Kidney capillary endothelial cell (primary cell): Measurements from ENCODE around the gene RTF1.
"Not testable (repeated sequence)": the region's sequence is repeated elsewhere in the genome, so short reads cannot be mapped to it uniquely, and the experiment has no call there.

Experiments
- DNase-seq: peaks from one replicate; pipeline ENCODE4 v3.0.0-alpha.2; 2018; ENCODE audit warnings: low spot score

RTF1 gene

GRCh38 chr15:41416742-41417417, at the start of gene RTF1:
Gene RTF1, plus strand, starts transcription at chr15:41417095. Its CDS starts 21 bp downstream, at chr15:41417116.
- DNase-seq = peak; percentile 89

- no peak for DNase-seq
These were observed 49.5 kb upstream of the RTF1 start for GRCh38 chr15:41367418-41367817.

DNA sequence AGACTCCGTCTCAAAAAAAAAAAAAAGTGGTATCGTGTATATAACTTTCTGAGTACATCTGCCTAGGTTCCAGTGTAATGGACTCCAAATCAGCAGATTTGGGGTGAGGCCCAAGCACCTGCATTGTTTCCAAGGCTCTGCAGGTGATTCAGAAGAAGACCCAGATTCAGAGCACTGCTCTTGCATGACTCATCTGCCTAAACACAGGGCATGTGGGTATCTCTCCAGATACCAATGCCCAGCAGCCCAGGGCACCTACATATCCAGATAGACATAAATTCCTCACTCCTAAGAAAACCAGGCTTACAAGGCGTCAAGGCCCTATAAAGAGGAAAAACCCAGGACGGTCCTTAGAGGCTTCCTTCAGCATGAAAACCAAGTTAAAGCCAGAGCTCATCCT, 38.9 kb upstream of the RTF1 start:
- no peak for DNase-seq

DNA sequence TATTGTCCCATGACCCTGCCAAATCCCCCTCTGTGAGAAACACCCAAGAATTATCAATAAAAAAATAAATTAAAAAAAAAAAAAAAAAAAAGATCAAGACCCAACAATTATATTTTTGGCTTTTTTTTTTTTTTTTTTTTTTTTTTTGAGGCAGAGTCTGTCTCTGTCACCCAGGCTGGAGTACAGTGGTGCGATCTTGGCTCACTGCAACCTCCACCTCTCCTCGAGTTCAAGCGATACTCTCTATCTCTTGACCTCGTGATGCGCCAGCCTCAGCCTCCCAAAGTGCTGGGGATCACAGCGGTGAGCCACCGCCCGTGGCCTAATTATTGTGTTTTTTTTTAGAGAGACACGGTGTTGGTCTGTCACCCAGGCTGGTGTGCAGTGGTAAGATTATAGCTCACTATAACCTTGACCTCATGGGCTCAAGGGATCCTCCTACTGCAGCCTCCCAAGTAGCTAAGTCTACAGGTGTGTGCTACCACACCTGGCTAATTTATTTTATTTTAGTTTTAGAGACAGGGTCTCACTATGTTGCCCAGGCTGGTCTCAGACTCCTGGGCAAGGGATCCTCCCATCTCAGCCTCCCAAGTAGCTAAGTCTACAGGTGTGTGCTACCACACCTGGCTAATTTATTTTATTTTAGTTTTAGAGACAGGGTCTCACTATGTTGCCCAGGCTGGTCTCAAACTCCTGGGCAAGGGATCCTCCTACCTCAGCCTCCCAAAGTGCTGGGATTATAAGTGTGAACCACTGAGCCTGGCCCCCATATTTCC, 32.7 kb upstream of the RTF1 start:
- DNase-seq = not testable (repeated sequence)

GRCh38 chr15:41387646-41388045, 29.2 kb upstream of the RTF1 start:
- no peak for DNase-seq

DNA sequence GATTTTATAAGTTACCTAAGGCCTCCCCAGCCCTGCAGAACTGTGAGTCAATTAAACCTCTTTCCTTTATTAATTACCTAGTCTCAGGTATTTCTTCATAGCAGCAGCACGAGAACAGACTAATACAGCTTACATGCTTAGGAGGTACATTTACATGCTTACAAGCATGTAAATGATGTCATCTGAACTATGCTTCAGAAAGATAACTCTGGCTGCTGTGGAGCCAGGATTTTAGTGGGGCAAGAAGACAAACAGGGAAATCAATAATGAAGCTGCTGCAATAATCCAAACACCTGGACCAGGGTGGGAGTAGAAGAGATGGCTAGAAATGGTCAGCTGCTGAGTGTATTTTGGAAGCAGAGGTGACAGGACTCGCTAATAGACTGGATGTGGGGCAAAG, 24.2 kb upstream of the RTF1 start:
- DNase-seq = no peak

DNA sequence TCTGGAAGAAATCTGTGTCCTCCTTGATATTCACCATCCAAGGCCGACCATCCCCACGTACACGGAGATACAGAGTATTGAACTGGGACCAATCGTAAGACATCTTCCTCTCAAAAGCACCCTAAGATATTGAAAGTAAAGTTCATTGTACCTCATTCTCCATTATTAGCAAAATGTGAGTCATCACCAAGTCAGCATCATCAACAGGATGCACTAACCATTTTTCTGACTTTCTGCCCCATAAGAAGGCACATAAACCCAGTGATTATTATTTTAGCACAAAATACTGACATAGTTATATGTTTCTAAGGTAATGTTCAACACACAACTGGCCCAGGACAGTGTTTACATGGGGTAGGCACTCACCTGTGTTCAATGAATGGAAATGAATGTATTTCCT, 22.0 kb upstream of the RTF1 start:
- DNase-seq = peak; percentile 30

DNA sequence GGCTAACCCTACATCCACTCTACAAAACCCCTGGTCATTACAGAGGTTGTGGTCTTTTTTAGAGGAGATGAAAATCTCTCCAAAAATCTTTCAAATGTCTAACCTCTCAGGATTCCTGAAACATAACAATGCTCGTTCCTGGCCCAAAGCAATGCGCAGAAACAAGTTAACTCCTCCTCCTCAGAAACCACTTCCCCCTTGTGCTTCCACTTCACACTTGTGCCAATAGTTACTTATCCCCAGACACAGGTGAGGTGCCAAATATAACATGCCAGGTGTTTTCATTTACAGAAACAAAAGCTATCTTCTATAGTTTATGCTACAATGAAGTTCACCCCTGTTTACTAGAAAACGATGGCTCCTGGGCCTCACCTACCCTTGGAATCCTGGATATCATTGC, 20.8 kb upstream of the RTF1 start:
- DNase-seq = no peak

- DNase-seq = no peak
These were observed 15.0 kb upstream of the RTF1 start for GRCh38 chr15:41401904-41402267.

DNA sequence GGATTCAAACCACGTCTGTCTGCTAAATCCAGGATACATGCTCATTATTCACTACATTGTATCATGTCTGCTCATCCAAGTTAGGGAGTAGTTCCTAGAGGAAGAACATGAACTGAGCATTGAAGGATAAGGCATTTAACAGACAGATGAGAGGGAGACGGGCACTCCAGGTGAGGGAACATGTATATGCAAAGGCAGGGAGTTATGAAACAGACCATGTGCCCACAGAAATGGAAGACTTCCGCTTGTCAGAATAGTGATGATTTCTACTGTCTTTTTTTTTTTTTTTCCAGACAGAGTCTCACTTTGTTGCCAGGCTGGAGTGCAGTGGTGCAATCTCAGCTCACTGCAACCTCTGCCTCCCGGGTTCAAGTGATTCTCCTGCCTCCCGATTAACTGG, 9.6 kb upstream of the RTF1 start:
- DNase-seq = no peak

GRCh38 chr15:41408234-41408641, 8.7 kb upstream of the RTF1 start:
- DNase-seq = no peak

DNA sequence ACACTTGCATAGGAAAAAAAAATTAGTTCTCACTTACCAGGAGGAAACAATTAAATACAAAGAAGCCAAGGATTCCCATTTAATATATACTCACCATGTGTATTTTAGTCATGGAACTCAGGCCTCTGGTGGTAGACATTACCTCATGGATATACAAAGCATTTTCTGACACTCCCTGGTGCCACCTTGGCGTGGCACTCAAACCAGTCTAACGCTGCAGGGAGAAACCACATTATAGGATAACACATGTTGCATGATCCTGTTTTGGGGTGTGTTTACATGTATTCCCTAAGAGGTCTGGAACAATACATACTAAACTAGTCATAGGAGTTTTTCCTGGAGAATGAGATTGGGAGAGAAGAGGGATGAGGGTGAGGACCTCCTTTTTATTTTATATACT, 5.9 kb upstream of the RTF1 start:
- no peak for DNase-seq

- DNase-seq = no peak
These were observed 5.5 kb upstream of the RTF1 start for GRCh38 chr15:41411441-41411840.

GRCh38 chr15:41416128-41416741, 660 bp upstream of the RTF1 start:
- no peak for DNase-seq

GRCh38 chr15:41417418-41418195, 712 bp downstream of the RTF1 start:
- DNase-seq = peak; percentile 22

GRCh38 chr15:41423979-41424659, 7.2 kb downstream of the RTF1 start:
- no peak for DNase-seq

DNA sequence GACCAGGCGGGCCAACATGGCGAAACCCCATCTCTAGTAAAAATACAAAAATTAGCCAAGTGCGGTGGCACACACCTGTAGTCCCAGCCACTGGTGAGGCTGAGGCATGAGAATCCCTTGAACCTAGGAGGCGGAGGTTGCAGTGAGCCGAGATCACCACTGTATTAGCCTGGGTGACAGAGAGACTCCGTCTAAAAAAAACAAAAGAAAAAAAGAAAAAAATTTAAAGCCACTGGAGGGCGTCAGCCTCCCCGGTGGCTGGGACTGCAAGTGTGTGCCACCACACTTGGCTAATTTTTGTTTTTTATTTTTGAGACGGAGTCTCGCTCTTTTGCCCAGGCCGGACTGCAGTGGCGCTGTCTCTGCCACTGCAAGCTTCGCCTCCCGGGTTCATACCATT, 7.9 kb downstream of the RTF1 start:
- no peak for DNase-seq

DNA sequence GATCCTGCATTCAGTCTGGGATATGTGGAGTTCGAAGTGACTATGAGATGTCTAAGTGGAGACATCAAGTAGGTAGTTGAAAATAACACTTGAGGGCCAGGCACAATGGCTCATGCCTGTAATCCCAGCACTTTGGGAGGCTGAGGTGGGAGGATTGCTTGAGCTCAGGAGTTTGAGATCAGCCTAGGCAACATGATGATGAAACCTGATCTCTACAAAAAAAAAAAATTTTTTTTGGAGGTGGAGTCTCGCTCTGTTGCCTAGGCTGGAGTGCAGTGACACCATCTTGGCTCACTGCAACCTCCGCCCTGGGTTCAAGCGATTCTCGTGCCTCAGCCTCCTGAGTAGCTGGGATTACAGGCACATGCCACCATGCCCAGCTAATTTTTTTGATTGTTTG, 9.0 kb downstream of the RTF1 start:
- DNase-seq = not testable (repeated sequence)

DNA sequence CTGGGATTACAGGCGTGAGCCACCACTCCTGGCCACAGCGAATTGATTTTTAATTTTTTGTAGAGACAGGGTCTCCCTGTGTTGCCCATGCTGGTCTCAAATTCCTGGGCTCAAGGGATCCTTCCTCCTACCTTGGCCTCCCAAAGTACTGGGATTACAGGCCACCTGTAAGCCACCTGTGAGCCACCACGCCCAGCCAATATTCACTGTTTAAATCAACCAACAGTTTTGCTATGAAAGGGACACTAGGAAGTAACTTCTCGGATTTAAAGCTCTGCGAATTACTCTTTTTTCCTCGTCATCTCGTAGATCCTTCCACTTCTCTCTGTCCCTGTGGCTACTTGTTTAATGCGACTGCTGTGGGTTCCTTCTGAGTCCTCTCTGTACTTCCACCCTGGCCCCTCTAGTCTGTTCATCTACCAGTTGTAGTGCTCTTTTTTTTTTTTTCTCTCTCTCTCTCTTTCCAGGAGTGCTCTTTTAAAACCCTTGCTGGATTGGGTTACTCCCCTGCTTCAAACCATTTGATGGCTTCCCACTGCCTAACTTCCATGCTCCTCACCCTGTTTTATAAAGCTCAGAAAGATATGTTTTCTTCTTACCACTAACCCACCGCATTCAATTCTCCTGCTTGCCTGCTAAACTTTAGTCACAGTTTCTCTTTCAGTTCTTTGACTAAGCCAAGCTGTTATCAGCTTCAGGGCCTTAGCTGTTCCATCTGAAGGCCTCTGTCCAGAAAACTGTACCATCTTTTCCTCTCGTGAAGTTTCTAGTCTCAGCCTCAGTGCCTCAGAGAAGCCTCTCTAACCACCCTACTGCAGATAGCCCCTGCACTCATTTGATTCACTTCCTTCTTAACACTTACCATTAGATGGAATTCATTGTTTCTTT, 12.4 kb downstream of the RTF1 start:
- DNase-seq = no peak

- no peak for DNase-seq
These were observed 18.3 kb downstream of the RTF1 start for GRCh38 chr15:41435037-41435786.
